HG03066 (cell line): ENCODE measurements around the gene BPIFB3.
"Not testable (repeated sequence)": the region's sequence is repeated elsewhere in the genome, so short reads cannot be mapped to it uniquely, and the experiment has no call there.

Experiments
- ATAC-seq: cut with Tn5 transposase; IDR thresholded peaks from one replicate; pipeline ENCODE4 v1.9.1; 2021; ENCODE audit warnings: low read depth; ENCODE audit not compliant: unreplicated experiment

BPIFB3 gene

GRCh38 chr20:33112547-33113386, 59.1 kb downstream of the BPIFB3 start:
- ATAC-seq = no peak

DNA sequence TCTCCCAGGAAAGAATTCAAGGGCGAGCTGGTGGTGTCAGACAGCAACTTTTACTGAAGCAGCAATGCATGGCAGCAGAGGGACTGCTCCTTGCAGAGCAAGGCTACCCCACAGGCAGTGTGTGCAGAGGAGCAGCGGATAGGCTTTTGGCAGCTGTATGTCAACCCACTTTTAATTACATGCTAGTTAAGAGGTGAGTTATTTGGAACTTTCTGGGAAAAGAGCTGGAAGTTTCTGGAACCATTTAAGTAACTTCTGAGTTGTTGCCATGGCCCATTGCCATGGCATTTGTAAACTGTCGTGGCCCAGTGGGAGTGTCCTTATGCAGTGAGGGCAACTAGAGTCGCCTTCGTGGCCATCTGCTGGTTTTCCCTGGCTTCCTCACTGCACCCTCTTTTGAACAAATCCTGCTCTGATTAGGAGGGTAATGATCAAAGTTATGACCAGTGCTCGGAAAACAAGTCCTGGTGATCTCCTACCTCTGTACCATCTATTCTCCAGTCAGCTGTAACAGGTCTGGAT, 59.7 kb downstream of the BPIFB3 start:
- no peak for ATAC-seq

DNA sequence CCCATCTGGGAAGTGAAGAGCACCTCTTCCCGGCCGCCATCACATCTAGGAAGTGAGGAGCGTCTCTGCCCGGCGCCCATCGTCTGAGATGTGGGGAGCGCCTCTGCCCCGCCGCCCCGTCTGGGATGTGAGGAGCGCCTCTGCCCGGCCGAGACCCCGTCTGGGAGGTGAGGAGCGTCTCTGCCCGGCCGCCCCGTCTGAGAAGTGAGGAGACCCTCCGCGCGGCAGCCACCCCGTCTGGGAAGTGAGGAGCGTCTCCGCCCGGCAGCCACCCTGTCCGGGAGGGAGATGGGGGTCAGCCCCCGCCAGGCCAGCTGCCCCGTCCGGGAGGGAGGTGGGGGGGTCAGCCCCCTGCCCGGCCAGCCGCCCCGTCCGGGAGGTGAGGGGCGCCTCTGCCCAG, 61.8 kb downstream of the BPIFB3 start:
- ATAC-seq = not testable (repeated sequence)

DNA sequence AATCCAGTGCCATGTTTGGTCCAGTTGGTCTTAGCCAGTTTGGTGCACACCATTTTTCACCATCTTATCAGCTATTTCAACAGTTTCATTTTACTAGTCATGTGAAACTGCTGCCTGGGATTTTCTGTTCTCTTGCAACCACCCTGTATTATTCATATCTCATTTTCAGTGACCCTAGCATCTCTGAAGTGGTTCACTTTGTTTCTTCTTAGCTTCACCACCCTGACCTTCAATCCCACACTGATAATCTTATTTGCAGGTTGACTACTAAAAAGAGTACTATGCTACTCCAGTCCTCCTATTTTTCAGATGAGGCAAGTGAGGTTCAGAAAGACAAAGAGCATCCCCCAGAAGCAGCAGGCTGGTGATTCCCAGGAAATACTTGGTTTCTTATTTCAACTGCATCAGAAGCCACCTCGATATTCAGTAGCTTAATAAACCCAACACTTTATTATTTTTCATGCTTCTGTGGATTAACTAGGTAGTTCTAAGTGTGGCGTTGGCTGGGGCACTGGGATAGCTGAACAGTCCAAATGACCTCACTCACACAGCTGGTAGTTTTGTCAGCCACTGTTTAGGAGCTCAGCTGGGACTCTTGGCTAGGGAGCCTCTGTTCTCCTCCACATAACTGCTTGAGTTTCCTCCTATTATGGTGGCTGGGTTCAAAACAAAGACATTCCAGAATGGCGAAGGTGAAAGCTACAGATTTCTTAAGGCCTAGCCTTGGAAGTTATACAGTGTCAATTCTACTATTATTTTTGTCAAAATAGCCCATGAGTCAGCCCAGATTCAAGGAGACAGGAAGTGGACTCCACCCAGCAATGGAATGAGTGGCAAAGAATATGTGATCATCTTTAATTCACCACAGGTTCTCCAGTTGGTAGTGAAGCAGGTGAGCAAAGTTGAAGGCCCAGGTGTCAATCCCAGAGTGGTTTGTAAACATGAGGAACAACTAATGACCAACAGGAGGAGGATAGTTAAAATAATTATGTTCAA, 66.3 kb downstream of the BPIFB3 start:
- ATAC-seq = no peak

GRCh38 chr20:33120934-33121333, 67.2 kb downstream of the BPIFB3 start:
- ATAC-seq = no peak

- ATAC-seq = not testable (repeated sequence)
Measured at GRCh38 chr20:33122297-33122696, 68.6 kb downstream of the BPIFB3 start.
